Activated naive CD8-positive, alpha-beta T cell treated with anti-CD3 and anti-CD28 coated beads, Interleukin-2, amount 10 ng/mL, durations not matched to agents 7 days and 5 days (primary cell): Measurements from ENCODE around the gene SNX14. TPM values are rescaled to one million over a fixed set of nuclear protein-coding genes. Genes with fewer than 3 reads are reported as not detected.
A peak's percentile ranks its signal among the peaks of the same experiment; 100 is the strongest.
"Not testable (repeated sequence)": the region's sequence is repeated elsewhere in the genome, so short reads cannot be mapped to it uniquely, and the experiment has no call there.

ENCODE experiments used
- ATAC-seq: fragments of 150-1000 bp; cut with Tn5 transposase; one replicate; pipeline ENCODE4 v1.10.0; 2021; ENCODE audit warnings: low read depth, moderate library complexity
- POLR2A ChIA-PET: fragments of 350-600 bp; sonication (Branson Sonifier 250); formaldehyde crosslinking; loops from one replicate; lab custom pipeline; 2021; ENCODE audit warnings: antibody characterized with exemption; lab: Charles Lee
- DNase-seq: peaks from one replicate; pipeline ENCODE4 v3.0.0; 2021
- H3K27ac Mint-ChIP-seq: one replicate; pipeline ENCODE4 v1.8.0; 2022; ENCODE audit warnings: mild to moderate bottlenecking, mixed read lengths
- H3K27me3 Mint-ChIP-seq: one replicate; pipeline ENCODE4 v1.8.0; 2022; ENCODE audit warnings: mild to moderate bottlenecking, moderate library complexity, mixed read lengths
- H3K36me3 Mint-ChIP-seq: one replicate; pipeline ENCODE4 v1.8.0; 2021; ENCODE audit warnings: mild to moderate bottlenecking, mixed read lengths
- H3K4me1 Mint-ChIP-seq: one replicate; pipeline ENCODE4 v1.8.0; 2021; ENCODE audit warnings: mixed read lengths
- H3K4me3 Mint-ChIP-seq: one replicate; pipeline ENCODE4 v1.8.0; 2022; ENCODE audit warnings: mild to moderate bottlenecking, moderate library complexity, mixed read lengths
- H3K9me3 Mint-ChIP-seq: one replicate; pipeline ENCODE4 v1.8.0; 2021; ENCODE audit warnings: mixed read lengths
- total RNA-seq, 2 experiments: library from RNA; stranded (reverse); gene quantifications; one replicate each; pipeline ENCODE4 v1.2.3, GENCODE V29; 2021

SNX14 gene
- total RNA-seq, 2 experiments from 2014 or later = 55.6 to 67.5 TPM

- Mint-ChIP-seq H3K4me3 (no peak overlapping the region), H3K36me3 (peaks cover 16% of the 10 kb centered on the region), H3K9me3 (no peaks in the 10 kb centered on the region), H3K4me1 (no peaks in the 10 kb centered on the region), H3K27ac (no peak overlapping the region), H3K27me3 (no peaks in the 10 kb centered on the region)
- ATAC-seq (no peak), DNase-seq (no peak)
- POLR2A ChIA-PET = no interaction called here
Observed at GRCh38 chr6:85544776-85545175, 48.9 kb downstream of the SNX14 start.

DNA sequence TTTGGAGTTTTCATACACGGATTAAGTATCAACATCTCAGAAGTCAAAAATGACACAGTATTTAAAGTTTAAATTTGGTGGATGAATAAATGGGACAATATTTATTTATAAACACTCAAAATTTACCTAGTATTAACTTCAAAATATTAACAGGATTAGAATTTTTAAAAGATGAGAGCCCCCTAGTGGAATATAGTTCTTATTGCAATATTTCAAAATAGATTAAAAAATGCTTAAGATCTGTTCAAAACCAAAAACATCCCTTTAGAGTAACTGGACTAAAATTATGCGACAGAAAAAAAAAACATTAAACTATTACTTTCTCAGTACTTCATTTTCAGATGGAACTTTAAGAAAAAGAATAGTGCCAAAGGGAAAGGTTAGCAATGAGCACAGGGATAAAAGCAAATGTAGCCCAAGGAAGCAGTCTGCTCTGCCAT is 56.6 kb downstream of the SNX14 start:
- no peaks in the 10 kb centered on the region for H3K27me3 Mint-ChIP-seq
- POLR2A ChIA-PET = interaction anchor here (1.1 kb wide), 1 partner anchor 141 kb away, joined by 3 read pairs; no protein-coding TSS in a partner anchor
- H3K27ac Mint-ChIP-seq = no peak overlapping the region
- ATAC-seq (no peak), DNase-seq (no peak)
- H3K4me1 Mint-ChIP-seq = peaks cover 1% of the 10 kb centered on the region
- H3K9me3 Mint-ChIP-seq = no peaks in the 10 kb centered on the region
- H3K36me3 Mint-ChIP-seq = peaks cover 6% of the 10 kb centered on the region
- H3K4me3 Mint-ChIP-seq = no peak overlapping the region

GRCh38 chr6:85524281-85524680 is 69.4 kb downstream of the SNX14 start:
- H3K9me3 Mint-ChIP-seq, H3K27me3 Mint-ChIP-seq, ATAC-seq, H3K4me3 Mint-ChIP-seq, H3K4me1 Mint-ChIP-seq, DNase-seq: not testable (repeated sequence)
- POLR2A ChIA-PET = interaction anchor here (1.9 kb wide), 1 partner anchor 154 kb away, joined by 4 read pairs; no protein-coding TSS in a partner anchor
- Mint-ChIP-seq H3K27ac (peak overlapping the region; percentile 30), H3K36me3 (peaks cover 40% of the 10 kb centered on the region)

DNA sequence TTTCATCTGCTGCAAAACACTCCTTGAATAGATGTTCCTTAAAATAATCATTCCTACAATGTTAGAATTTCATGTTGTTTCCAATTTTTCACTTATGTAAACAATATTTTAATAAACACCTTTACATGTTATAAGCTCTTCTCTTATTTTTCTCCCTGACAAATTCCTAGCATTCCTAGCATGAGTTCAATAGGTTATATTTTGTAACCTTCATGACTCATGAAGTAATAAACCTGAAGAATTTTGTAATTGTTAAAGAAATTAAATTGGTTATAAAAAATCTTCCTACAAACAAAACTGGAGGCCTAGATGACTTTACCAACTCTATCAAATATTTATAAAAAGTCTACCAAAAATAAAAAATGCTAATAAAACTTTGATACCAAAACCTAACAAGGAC is 77.5 kb downstream of the SNX14 start:
- Mint-ChIP-seq H3K9me3 (no peaks in the 10 kb centered on the region), H3K27me3 (no peaks in the 10 kb centered on the region), H3K4me1 (no peaks in the 10 kb centered on the region), H3K36me3 (peaks cover 27% of the 10 kb centered on the region), H3K27ac (no peak overlapping the region), H3K4me3 (no peak overlapping the region)
- DNase-seq (no peak), ATAC-seq (no peak)
- POLR2A ChIA-PET = no interaction called here

- H3K9me3 Mint-ChIP-seq = no peaks in the 10 kb centered on the region
- POLR2A ChIA-PET = no interaction called here
- H3K27me3 Mint-ChIP-seq = no peaks in the 10 kb centered on the region
- peaks cover 24% of the 10 kb centered on the region for H3K36me3 Mint-ChIP-seq
- no peak overlapping the region for H3K27ac Mint-ChIP-seq
- H3K4me3 Mint-ChIP-seq = no peak overlapping the region
- DNase-seq = no peak
- H3K4me1 Mint-ChIP-seq = no peaks in the 10 kb centered on the region
- ATAC-seq = no peak
Observed at GRCh38 chr6:85506441-85507093, 87.1 kb downstream of the SNX14 start.

DNA sequence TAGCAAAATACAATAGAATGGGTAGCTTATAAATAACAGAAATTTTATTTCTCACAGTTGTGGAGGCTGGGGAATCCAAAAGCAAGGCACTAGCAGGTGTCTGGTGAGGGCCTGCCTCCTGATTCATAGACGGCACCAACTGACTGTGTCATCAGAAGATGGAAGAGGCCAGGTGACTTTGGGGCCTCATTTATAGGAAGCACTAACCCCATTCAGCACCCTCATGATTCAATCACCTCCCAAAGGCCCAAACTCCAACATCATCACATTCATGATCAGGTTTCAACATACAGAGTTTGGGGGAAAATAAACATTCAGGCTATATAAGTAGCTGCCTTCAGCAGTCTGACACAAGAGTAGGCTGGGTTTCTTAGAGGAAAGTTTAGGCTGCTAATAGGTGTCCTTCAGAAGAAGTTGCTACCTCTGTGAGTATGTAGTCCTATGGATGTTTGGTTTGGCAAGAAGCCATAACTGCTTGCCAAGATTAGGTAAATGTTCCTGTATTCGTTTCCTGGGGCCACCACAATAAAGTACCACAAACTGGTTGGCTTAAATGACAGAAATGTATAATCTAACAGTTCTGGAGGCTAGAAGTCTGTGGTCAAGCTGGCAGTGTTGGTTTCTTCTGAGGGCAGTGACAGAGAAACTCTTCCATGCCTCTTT is 94.9 kb downstream of the SNX14 start:
- H3K27ac Mint-ChIP-seq = no peak overlapping the region
- ATAC-seq = no peak
- peaks cover 9% of the 10 kb centered on the region for H3K4me1 Mint-ChIP-seq
- peaks cover 12% of the 10 kb centered on the region for H3K9me3 Mint-ChIP-seq
- H3K27me3 Mint-ChIP-seq = no peaks in the 10 kb centered on the region
- no peak overlapping the region for H3K4me3 Mint-ChIP-seq
- H3K36me3 Mint-ChIP-seq = peaks cover 34% of the 10 kb centered on the region
- DNase-seq = no peak
- POLR2A ChIA-PET = no interaction called here

DNA sequence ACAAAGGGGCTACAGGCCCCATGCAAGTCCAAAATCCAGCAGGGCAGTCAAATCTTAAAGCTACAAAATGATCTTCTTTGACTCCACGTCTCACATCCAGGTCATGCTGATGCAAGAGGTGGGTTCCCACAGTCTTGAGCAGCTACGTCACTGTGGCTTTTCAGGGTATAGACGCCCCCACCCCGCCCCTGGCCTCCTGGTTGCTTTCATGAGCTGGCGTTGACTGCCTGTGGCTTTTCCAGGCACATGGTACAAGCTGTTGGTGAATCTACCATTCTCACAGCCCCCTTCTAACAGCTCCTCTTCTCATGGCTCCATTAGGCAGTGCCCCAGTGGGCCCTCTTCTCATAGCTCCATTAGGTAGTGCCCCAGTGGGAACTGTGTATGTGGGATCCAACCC is 96.8 kb downstream of the SNX14 start:
- H3K9me3 Mint-ChIP-seq = peaks cover 12% of the 10 kb centered on the region
- no peak for DNase-seq
- H3K27me3 Mint-ChIP-seq = no peaks in the 10 kb centered on the region
- no peak overlapping the region for H3K4me3 Mint-ChIP-seq
- ATAC-seq = no peak
- H3K4me1 Mint-ChIP-seq = peaks cover 9% of the 10 kb centered on the region
- H3K27ac Mint-ChIP-seq = no peak overlapping the region
- POLR2A ChIA-PET = no interaction called here
- peaks cover 30% of the 10 kb centered on the region for H3K36me3 Mint-ChIP-seq

DNA sequence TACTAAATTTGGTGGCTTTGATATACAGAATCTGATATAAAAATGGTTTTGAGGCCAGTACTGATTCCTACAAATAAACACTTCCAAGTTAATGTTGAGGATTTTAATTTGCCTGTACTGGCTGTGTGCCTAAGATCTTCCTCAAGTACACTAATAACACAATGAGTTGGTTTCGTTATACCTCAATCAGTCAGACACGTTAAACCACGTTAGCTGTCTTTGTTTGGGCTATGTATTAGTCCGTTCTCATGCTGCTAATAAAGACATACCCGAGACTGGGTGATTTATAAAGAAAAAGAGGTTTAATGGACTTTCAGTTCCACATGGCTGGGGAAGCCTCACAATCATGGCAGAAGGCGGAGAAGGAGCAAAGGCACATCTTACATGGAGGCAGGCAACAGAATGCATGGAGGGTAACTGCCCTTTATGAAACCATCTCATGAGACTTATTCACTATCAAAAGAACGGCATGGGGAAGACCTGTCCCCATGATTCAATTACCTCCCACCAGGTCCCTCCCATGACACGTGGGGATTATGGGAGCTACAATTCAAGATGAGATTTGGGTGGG is 97.6 kb downstream of the SNX14 start:
- ATAC-seq = no peak
- no peaks in the 10 kb centered on the region for H3K27me3 Mint-ChIP-seq
- no peak overlapping the region for H3K27ac Mint-ChIP-seq
- peaks cover 30% of the 10 kb centered on the region for H3K36me3 Mint-ChIP-seq
- no peak overlapping the region for H3K4me3 Mint-ChIP-seq
- DNase-seq = no peak
- peaks cover 9% of the 10 kb centered on the region for H3K4me1 Mint-ChIP-seq
- POLR2A ChIA-PET = no interaction called here
- peaks cover 12% of the 10 kb centered on the region for H3K9me3 Mint-ChIP-seq

DNA sequence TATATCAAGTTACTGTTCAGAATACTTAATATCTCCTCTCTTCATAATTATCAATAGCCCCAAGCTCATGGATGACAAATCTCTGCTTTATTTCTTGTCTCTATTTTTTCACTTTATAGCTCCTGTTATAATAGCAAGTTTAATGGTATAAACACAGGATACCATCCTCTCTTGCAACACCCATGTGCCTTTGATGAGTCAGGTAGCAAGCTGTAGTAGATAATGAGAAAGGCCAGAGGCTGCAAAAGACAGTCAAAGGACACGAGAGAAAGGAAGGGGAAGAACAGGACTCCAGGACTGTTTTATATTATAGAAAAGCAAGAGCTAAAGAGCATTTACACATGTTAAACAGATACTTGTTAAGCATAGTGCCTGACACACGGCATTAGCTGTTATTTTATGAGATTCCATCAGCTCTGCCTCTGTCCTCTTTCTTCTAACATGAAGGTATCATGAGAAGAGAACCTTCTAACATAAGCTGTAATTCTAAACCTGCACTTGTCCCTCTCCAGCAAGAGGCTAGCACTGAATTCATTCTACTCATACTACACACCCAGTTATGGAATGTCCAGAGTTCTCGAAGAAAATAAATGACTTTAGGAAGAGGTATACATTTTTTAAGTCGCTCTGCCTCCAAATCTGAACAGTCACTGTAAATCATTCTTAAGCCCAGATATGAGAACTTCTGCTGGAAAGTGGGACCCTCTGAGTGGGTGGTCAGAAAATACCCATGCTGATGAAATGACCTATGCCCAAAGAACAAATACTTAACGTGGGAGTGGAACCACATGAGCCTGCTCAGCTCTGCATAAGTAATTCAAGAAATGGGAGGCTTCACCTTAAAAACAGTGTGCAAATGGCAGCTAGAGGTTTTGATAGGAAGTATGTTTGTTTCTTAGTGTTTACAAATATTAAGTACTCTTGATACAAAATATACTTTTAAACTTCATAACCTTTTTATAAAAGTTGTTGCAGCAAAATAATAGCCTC is 98.8 kb downstream of the SNX14 start:
- H3K9me3 Mint-ChIP-seq = peaks cover 12% of the 10 kb centered on the region
- H3K27me3 Mint-ChIP-seq = no peaks in the 10 kb centered on the region
- H3K4me3 Mint-ChIP-seq = no peak overlapping the region
- POLR2A ChIA-PET = no interaction called here
- H3K4me1 Mint-ChIP-seq = peaks cover 9% of the 10 kb centered on the region
- H3K27ac Mint-ChIP-seq = no peak overlapping the region
- DNase-seq (no peak), ATAC-seq (no peak)
- H3K36me3 Mint-ChIP-seq = peaks cover 23% of the 10 kb centered on the region

DNA sequence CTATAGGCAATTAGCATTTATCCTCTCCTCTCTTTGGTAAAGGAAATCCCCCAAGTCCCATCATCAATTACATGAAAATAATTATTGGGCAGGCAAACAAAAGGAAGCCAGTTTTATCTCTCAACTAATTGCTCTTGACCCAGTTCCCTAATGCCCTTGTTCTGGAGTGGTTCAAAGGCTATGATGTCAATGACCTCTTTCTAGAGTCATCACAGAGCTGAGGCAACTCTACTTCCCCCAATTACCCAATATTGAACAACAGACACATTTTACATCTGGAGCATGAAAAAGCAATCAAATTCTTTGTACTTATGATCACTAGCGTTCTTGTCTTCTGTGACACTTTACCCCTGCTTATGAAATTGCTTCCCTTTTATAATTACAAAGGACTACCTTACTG is 100.3 kb downstream of the SNX14 start:
- peaks cover 22% of the 10 kb centered on the region for H3K36me3 Mint-ChIP-seq
- peaks cover 12% of the 10 kb centered on the region for H3K9me3 Mint-ChIP-seq
- no peak overlapping the region for H3K4me3 Mint-ChIP-seq
- no peak overlapping the region for H3K27ac Mint-ChIP-seq
- no peak for DNase-seq
- peaks cover 3% of the 10 kb centered on the region for H3K4me1 Mint-ChIP-seq
- POLR2A ChIA-PET = no interaction called here
- no peak for ATAC-seq
- no peaks in the 10 kb centered on the region for H3K27me3 Mint-ChIP-seq

DNA sequence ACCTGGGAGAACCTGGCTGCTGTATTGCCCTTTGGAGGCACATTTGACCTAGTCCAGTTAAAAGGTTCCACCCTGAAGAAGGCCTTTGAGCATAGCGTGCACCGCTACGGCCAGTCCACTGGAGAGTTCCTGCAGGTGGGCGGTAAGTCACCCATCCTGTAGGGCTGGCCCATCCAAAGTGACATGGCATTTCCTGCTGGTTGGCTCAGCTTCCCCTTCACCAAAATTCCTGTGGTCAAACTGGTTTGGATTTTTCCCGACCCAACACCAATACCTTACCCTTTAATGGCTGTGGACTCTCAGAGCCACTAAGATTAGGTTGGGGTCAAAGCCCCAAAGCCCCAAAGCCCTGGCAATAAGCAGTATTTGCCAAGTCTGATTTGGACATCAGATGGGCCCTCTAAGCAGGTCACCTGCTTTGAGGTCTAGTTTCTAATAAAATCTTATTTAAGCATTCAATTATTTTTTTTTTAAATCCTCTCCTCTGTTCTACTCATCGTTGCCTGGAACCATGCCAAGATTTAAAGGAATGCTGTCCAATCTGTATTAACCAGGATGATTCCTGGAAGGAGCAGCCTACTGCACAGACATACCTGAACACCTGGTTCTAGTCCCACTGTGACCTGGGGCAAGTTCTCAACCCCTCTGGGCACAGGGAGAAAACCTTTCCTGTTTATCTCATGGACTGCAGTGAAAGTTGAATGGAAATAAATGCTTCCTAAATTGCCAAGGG is 103.0 kb downstream of the SNX14 start:
- Mint-ChIP-seq H3K9me3 (no peaks in the 10 kb centered on the region), H3K27me3 (no peaks in the 10 kb centered on the region), H3K27ac (no peak overlapping the region), H3K4me3 (no peak overlapping the region), H3K4me1 (no peaks in the 10 kb centered on the region), H3K36me3 (peaks cover 2% of the 10 kb centered on the region)
- POLR2A ChIA-PET = no interaction called here
- DNase-seq = no peak
- no peak for ATAC-seq

- no peaks in the 10 kb centered on the region for H3K9me3 Mint-ChIP-seq
- POLR2A ChIA-PET = no interaction called here
Observed at GRCh38 chr6:85484948-85485347, 108.7 kb downstream of the SNX14 start.

More at GRCh38 chr6:85484948-85485347, 108.7 kb downstream of the SNX14 start:
- no peaks in the 10 kb centered on the region for H3K36me3 Mint-ChIP-seq
- no peak overlapping the region for H3K4me3 Mint-ChIP-seq
- ATAC-seq (no peak), DNase-seq (no peak)
- peaks cover 15% of the 10 kb centered on the region for H3K4me1 Mint-ChIP-seq
- H3K27me3 Mint-ChIP-seq = no peaks in the 10 kb centered on the region
- H3K27ac Mint-ChIP-seq = no peak overlapping the region
